Upper lobe of right lung (tissue), 1 donor: ENCODE data around the gene CAPN14. TPM values are rescaled to one million over a fixed set of nuclear protein-coding genes. Genes with fewer than 3 reads are reported as not detected.

Experiments
- ATAC-seq: fragments of 200-7000 bp; cut with Tn5 transposase; one replicate; pipeline ENCODE4 v1.9.1; 2020; ENCODE audit warnings: mild to moderate bottlenecking, moderate library complexity
- DNase-seq: peaks from one replicate; pipeline ENCODE4 v3.0.0-alpha.2; 2020
- H3K27ac ChIP-seq: fragments of 200-600 bp; one replicate; pipeline ENCODE4 v1.8.0; 2022
- H3K27me3 ChIP-seq: fragments of 200-600 bp; one replicate; pipeline ENCODE4 v1.8.0; 2022; ENCODE audit warnings: mild to moderate bottlenecking
- H3K36me3 ChIP-seq: fragments of 200-600 bp; one replicate; pipeline ENCODE4 v1.8.0; 2022
- H3K4me1 ChIP-seq: fragments of 200-600 bp; one replicate; pipeline ENCODE4 v1.8.0; 2022
- H3K4me3 ChIP-seq: fragments of 200-600 bp; one replicate; pipeline ENCODE4 v1.8.0; 2022; ENCODE audit warnings: mild to moderate bottlenecking
- H3K9me3 ChIP-seq: fragments of 200-600 bp; one replicate; pipeline ENCODE4 v1.8.0; 2022
- intact Hi-C: fragments of 100-400 bp; cut with DNase I; formaldehyde crosslinking; loops from one replicate; pipeline ENCODE4 v1.11.0; 2022
- total RNA-seq: library from RNA; stranded (reverse); fragmentation: NEBNext Ultra II Directional; extraction: Animal tissue kit (Norgen Biotek cat#: 25700); gene quantifications from one replicate; pipeline ENCODE4 v1.2.1, GENCODE V29; 2021
- TF ChIP-seq, protein P1 (sequence below): fragments of 200-600 bp; IDR thresholded peaks from one replicate; pipeline ENCODE4 v1.8.0; 2022; ENCODE audit warnings: antibody characterized with exemption
- donor health status: DM: no; HTN: yes; CAD: no; lungs with severe emphysema.

Gene CAPN14
- total RNA-seq, 1 donor from 2014 or later: 0.26 TPM

- no peak for DNase-seq
- intact Hi-C loops: no loop called here
- no peak for ATAC-seq
- no peak overlapping the region for H3K4me3 ChIP-seq
- H3K36me3 ChIP-seq: no peaks in the 10 kb centered on the region
- H3K9me3 ChIP-seq: no peaks in the 10 kb centered on the region
- TF ChIP-seq, protein P1, sequence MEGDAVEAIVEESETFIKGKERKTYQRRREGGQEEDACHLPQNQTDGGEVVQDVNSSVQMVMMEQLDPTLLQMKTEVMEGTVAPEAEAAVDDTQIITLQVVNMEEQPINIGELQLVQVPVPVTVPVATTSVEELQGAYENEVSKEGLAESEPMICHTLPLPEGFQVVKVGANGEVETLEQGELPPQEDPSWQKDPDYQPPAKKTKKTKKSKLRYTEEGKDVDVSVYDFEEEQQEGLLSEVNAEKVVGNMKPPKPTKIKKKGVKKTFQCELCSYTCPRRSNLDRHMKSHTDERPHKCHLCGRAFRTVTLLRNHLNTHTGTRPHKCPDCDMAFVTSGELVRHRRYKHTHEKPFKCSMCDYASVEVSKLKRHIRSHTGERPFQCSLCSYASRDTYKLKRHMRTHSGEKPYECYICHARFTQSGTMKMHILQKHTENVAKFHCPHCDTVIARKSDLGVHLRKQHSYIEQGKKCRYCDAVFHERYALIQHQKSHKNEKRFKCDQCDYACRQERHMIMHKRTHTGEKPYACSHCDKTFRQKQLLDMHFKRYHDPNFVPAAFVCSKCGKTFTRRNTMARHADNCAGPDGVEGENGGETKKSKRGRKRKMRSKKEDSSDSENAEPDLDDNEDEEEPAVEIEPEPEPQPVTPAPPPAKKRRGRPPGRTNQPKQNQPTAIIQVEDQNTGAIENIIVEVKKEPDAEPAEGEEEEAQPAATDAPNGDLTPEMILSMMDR: no peak
- no peaks in the 10 kb centered on the region for H3K27me3 ChIP-seq
- H3K27ac ChIP-seq: no peak overlapping the region
- H3K4me1 ChIP-seq: no peaks in the 10 kb centered on the region
Observed at GRCh38 chr2:31259075-31259474, 41.8 kb upstream of the CAPN14 start.

- Histone ChIP-seq H3K4me3 (no peak overlapping the region), H3K27ac (no peak overlapping the region), H3K9me3 (no peaks in the 10 kb centered on the region), H3K27me3 (no peaks in the 10 kb centered on the region), H3K36me3 (no peaks in the 10 kb centered on the region), H3K4me1 (no peaks in the 10 kb centered on the region)
- ATAC-seq (no peak), DNase-seq (no peak)
- TF ChIP-seq, protein P1: no peak
- intact Hi-C loops: no loop called here
Observed at GRCh38 chr2:31258351-31258750, 41.0 kb upstream of the CAPN14 start.

DNA sequence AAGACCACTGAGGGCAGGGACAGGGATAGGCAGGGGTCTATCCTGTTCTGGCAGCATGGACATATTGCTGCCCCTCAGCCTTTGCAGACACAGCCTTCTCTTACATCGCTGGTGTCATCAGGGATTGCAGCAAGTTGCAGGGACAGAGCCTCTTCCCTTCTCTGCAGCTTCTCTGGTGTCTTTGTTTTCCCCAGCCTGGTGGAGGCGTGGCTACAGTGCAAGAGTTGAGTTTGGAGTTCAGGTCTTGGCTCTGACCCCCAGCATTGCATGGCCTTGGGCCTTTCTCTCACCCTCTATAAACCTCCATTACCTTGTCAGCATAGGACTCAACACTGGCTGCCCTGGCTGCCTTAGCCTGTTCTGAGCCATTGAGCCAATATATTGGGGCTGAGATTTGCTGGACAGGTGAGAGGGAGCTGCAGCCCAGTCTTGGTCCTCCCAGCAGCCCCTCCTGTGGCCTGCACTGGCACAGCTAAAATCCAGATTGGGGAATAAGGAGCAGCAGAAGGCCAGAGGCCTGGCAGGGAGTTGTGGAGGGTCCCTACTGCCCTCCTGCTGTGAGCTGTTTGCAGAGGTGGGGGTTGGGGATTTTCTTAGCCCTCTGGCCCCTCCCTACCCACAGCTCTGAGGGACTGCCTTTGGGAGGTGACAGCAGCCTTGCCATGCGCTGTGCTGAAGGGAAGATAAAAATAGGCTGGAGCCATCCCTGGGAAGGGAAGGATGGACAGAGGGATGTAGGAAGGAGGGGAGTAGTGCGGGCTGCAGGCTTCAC, 39.5 kb upstream of the CAPN14 start:
- no peak for DNase-seq
- Histone ChIP-seq H3K4me1 (no peaks in the 10 kb centered on the region), H3K27me3 (no peaks in the 10 kb centered on the region), H3K4me3 (no peak overlapping the region), H3K27ac (no peak overlapping the region), H3K9me3 (no peaks in the 10 kb centered on the region), H3K36me3 (no peaks in the 10 kb centered on the region)
- intact Hi-C loops: no loop called here
- TF ChIP-seq, protein P1: no peak
- no peak for ATAC-seq

DNA sequence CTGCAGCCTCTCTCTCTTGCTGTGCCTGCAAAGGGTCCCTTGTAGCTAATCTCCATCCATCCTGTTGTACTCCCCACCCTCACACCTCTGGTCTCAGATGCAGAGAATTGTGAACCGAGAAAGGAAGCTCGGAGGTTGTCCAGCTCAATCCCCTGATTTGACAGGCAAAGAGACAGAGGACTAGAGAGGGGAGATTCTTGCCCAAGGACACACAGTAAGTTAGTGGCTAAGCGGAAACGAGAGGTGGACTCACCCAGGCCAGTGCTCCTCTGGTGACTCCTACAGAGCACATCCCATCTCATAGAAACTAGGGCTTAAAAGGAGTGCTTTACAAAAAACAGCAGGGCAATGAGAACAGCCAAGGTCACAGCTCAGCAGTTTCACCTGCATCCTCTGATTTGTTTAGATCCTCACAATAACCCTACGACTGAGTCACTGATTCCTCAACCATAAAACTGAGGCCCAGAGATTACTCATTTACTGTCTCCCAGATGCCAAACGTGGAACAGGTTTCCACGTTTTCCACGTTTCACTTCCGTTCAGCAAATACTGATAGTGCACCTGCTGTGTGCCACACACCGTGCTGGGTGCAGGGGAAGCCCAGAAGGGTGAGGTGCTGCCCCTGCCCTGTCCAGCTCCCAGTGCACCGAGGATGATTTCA, 38.7 kb upstream of the CAPN14 start:
- Histone ChIP-seq H3K27ac (no peak overlapping the region), H3K36me3 (no peaks in the 10 kb centered on the region), H3K4me3 (no peak overlapping the region), H3K9me3 (no peaks in the 10 kb centered on the region), H3K4me1 (no peaks in the 10 kb centered on the region), H3K27me3 (no peaks in the 10 kb centered on the region)
- intact Hi-C loops: no loop called here
- TF ChIP-seq, protein P1: no peak
- DNase-seq: no peak
- ATAC-seq: no peak

DNA sequence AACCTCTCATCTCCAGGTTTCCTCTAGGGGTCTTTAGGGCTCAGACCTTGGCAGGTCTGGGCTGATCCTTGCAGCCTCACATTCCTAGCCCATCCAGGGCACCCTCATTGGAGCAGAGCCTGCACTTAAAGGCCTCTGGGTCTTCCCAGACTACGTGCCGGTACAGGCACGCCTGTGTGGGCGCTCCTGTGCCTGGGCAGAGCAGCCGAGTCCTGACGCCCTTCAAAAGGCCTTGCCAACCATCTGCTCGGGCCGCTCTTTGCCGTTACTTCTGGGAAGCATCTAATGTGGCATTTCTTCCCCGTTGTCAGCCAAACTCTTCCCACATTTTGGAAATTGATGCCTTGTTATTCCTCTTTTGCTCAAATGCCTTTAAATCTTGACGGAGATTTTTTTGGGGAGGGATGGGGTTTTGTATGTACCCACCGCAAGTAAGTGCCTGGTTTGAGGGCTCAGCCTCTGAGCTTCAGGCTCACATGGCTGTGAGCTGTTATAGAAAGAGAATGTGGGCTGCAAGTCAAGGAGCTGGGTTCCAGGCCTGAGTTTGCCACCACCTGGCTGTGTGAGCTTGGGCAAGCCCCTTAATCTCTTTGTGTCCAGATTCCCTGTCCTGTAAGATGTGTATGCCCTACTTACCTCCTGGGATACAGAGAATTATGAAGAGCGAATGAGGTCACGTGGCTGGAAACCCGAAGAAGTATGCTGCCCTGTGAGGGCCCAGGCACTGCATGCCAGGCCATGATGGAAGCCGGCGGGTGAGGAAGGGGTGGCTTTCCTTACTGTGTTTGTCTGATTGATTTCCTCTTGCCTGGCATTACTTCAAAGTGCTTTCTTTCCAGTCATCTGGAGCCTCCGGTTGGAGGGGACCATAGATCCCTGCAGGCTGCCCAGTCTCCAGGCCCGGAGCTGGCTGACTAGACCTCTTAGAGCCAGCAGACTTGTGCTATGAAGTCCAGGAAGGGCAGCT, 37.2 kb upstream of the CAPN14 start:
- Histone ChIP-seq H3K27ac (no peak overlapping the region), H3K9me3 (no peaks in the 10 kb centered on the region), H3K4me1 (no peaks in the 10 kb centered on the region), H3K36me3 (no peaks in the 10 kb centered on the region), H3K27me3 (no peaks in the 10 kb centered on the region), H3K4me3 (no peak overlapping the region)
- intact Hi-C loops: no loop called here
- ATAC-seq (no peak), DNase-seq (no peak)
- TF ChIP-seq, protein P1: no peak
